Prostate gland (tissue), 2 donors: ENCODE measurements around the gene CROCC2. TPM values are rescaled to one million over a fixed set of nuclear protein-coding genes. Genes with fewer than 3 reads are reported as not detected.

Source experiments
- DNase-seq: peaks from one replicate; pipeline ENCODE4 v3.0.0-alpha.2; 2019; ENCODE audit warnings: low spot score
- H3K27ac ChIP-seq, 2 donors: fragments of 200-600 bp; sonication (generic); 2 replicates each; pipeline ENCODE4 v1.5.1; 2017 to 2019
- H3K27me3 ChIP-seq: fragments of 200-600 bp; sonication (generic); replicated peaks from 2 replicates; pipeline ENCODE4 v1.5.1; 2019; ENCODE audit not compliant: insufficient read depth
- H3K36me3 ChIP-seq, 2 donors: fragments of 200-600 bp; sonication (generic); 1 replicate in 1 of 2; 2 replicates in 1 of 2; pipeline versions ENCODE4 v1.5.1 to v1.8.1; 2017 to 2019
- H3K4me1 ChIP-seq: fragments of 200-600 bp; sonication (generic); replicated peaks from 2 replicates; pipeline ENCODE4 v1.5.1; 2019
- H3K4me3 ChIP-seq, 2 donors: fragments of 200-600 bp; sonication (generic); 2 replicates each; pipeline ENCODE4 v1.5.1; 2017 to 2019
- H3K9me3 ChIP-seq: fragments of 200-600 bp; sonication (generic); 2 replicates; pipeline ENCODE4 v1.5.1; 2017
- CTCF ChIP-seq, 4 experiments: fragments of 200-600 bp in 2 of 4; fragments of 450-650 bp in 2 of 4; sonication (generic) in 2 of 4; IDR thresholded peaks; 1 replicate in 3 of 4; 2 replicates in 1 of 4; pipeline ENCODE4 v1.5.1; 2016 to 2019; ENCODE audit warnings: antibody characterized with exemption in 4 of 4, mild to moderate bottlenecking in 2 of 4, moderate library complexity in 2 of 4
- POLR2A ChIP-seq: fragments of 450-650 bp; IDR thresholded peaks from one replicate; pipeline ENCODE4 v1.6.1; 2016; ENCODE audit warnings: antibody characterized with exemption, mild to moderate bottlenecking
- POLR2AphosphoS5 ChIP-seq: sonication (generic); formaldehyde crosslinking; IDR thresholded peaks from one replicate; pipeline ENCODE4 v1.6.1; 2017; ENCODE audit warnings: antibody characterized with exemption
- WGBS: methylation state at CpG from one replicate; pipeline ENCODE4 v1.1.5; 2018; 5-methylcytosine and 5-hydroxymethylcytosine counted together
- intact Hi-C: fragments of 100-400 bp; cut with DNase I; formaldehyde crosslinking; loops from one replicate; pipeline ENCODE4 v1.14.2; 2022
- total RNA-seq, 2 donors: library from RNA; depleted of rRNA; stranded (reverse); fragments of >200 nt; gene quantifications; one replicate each; pipeline ENCODE4 v1.1.0, GENCODE V29; 2016

CROCC2 gene
- total RNA-seq, 2 donors from 2014 or later, result 0.23 TPM; not detected in 1

GRCh38 chr2:240903191-240904060 lies 2.7 kb upstream of the CROCC2 start:
- peaks cover 4% of the 10 kb centered on the region for H3K4me1 ChIP-seq
- no peak overlapping the region for H3K27ac ChIP-seq
- H3K27me3 ChIP-seq, result no peaks in the 10 kb centered on the region
- WGBS, result 94% methylated on average over 32 of the region's 34 CpGs
- H3K9me3 ChIP-seq, result no peaks in the 10 kb centered on the region
- H3K36me3 ChIP-seq, result no peaks in the 10 kb centered on the region
- TF ChIP-seq POLR2A (no peak), POLR2AphosphoS5 (no peak), CTCF (IDR thresholded peaks at IDR 0.05) (no peak)
- no peak for DNase-seq
- intact Hi-C loops, result no loop called here
- no peak overlapping the region for H3K4me3 ChIP-seq

- H3K27ac ChIP-seq, result no peak overlapping the region
- H3K27me3 ChIP-seq, result no peaks in the 10 kb centered on the region
- no peaks in the 10 kb centered on the region for H3K9me3 ChIP-seq
- intact Hi-C loops, result no loop called here
- H3K36me3 ChIP-seq, result no peaks in the 10 kb centered on the region
- no peaks in the 10 kb centered on the region for H3K4me1 ChIP-seq
- WGBS, result 85% methylated on average over 19 of the region's 19 CpGs
- H3K4me3 ChIP-seq, result no peak overlapping the region
- TF ChIP-seq POLR2A (no peak), POLR2AphosphoS5 (no peak), CTCF (IDR thresholded peaks at IDR 0.05) (no peak)
- no peak for DNase-seq
These were observed 1.6 kb upstream of the CROCC2 start for GRCh38 chr2:240904216-240905175.

- no peak overlapping the region for H3K4me3 ChIP-seq
- H3K36me3 ChIP-seq, result no peaks in the 10 kb centered on the region
- intact Hi-C loops, result no loop called here
- no peak for DNase-seq
- H3K27me3 ChIP-seq, result no peaks in the 10 kb centered on the region
- 47% methylated on average over 11 of the region's 13 CpGs for WGBS
- H3K27ac ChIP-seq, result no peak overlapping the region
- TF ChIP-seq CTCF (IDR thresholded peaks at IDR 0.05), result no peak
- no peak for TF ChIP-seq POLR2A
- TF ChIP-seq POLR2AphosphoS5, result no peak
- no peaks in the 10 kb centered on the region for H3K4me1 ChIP-seq
- H3K9me3 ChIP-seq, result no peaks in the 10 kb centered on the region
These were observed 857 bp upstream of the CROCC2 start for GRCh38 chr2:240905176-240905781.

- no peaks in the 10 kb centered on the region for H3K27me3 ChIP-seq
- no peaks in the 10 kb centered on the region for H3K9me3 ChIP-seq
- TF ChIP-seq CTCF (IDR thresholded peaks at IDR 0.05), result no peak
- no peak for TF ChIP-seq POLR2AphosphoS5
- no peaks in the 10 kb centered on the region for H3K4me1 ChIP-seq
- H3K36me3 ChIP-seq, result no peaks in the 10 kb centered on the region
- H3K27ac ChIP-seq, result no peak overlapping the region
- intact Hi-C loops, result no loop called here
- 47% methylated on average over 22 of the region's 22 CpGs for WGBS
- DNase-seq, result no peak
- H3K4me3 ChIP-seq, result no peak overlapping the region
These were observed 915 bp downstream of the CROCC2 start for GRCh38 chr2:240906911-240907590.
